ENCODE measurements around the gene SUGCT.

Gene SUGCT

GRCh38 chr7:40680657-40681056, 545.9 kb downstream of the SUGCT start:
- Histone ChIP-seq H3K4me3 (ENCODE audit: low read depth, low read length) (no peak overlapping the region), H3K27ac (ENCODE audit: extremely low read depth, low read depth, low read length) (no peak overlapping the region), H3K36me3 (ENCODE audit: control insufficient read depth in 2 of 2, insufficient read depth in 1 of 2, low read length in 2 of 2) (no peaks in the 10 kb centered on the region), H3K9me3 (ENCODE audit: control insufficient read depth, insufficient read depth, low read depth, low read length) (no peaks in the 10 kb centered on the region), H3K4me1 (ENCODE audit: control insufficient read depth, insufficient read depth, low read length) (no peaks in the 10 kb centered on the region)
- TF ChIP-seq KLF9 (tag by site-specific recombination; IDR thresholded peaks at IDR 0.05; ENCODE audit: low read depth) (no peak), EGR2 (tag by site-specific recombination; IDR thresholded peaks at IDR 0.05; ENCODE audit: low read depth) (no peak), ZNF266 (tag by site-specific recombination; IDR thresholded peaks at IDR 0.05; ENCODE audit: low read depth) (no peak), HOXD13 (CRISPR knock-in tag; IDR thresholded peaks at IDR 0.05; ENCODE audit: borderline replicate concordance) (no peak), ZNF664 (tag by site-specific recombination; IDR thresholded peaks at IDR 0.05) (no peak), ZNF211 (tag by site-specific recombination; IDR thresholded peaks at IDR 0.05; ENCODE audit: low read depth) (no peak), ZNF404 (tag by site-specific recombination; IDR thresholded peaks at IDR 0.05) (no peak), ZNF433 (tag by site-specific recombination; IDR thresholded peaks at IDR 0.05; ENCODE audit: low read depth) (no peak), ZSCAN4 (tag by site-specific recombination; IDR thresholded peaks at IDR 0.05) (no peak), ZNF311 (tag by site-specific recombination; IDR thresholded peaks at IDR 0.05; ENCODE audit: borderline replicate concordance) (no peak)
- ChIA-PET POLR2A (no interaction called here), CTCF (interaction anchor here (0.8 to 1.2 kb wide), 3 partner anchors 9 to 351 kb away, joined by 3 to 7 read pairs (median 3); no protein-coding TSS in a partner anchor)

- POLR2A ChIA-PET: no interaction called here
- no peaks in the 10 kb centered on the region for H3K36me3 ChIP-seq (ENCODE audit: control insufficient read depth in 2 of 2, insufficient read depth in 1 of 2, low read length in 2 of 2)
- no peak overlapping the region for H3K27ac ChIP-seq (ENCODE audit: extremely low read depth, low read depth, low read length)
- H3K9me3 ChIP-seq (ENCODE audit: control insufficient read depth, insufficient read depth, low read depth, low read length): no peaks in the 10 kb centered on the region
- no peaks in the 10 kb centered on the region for H3K4me1 ChIP-seq (ENCODE audit: control insufficient read depth, insufficient read depth, low read length)
- no peak overlapping the region for H3K4me3 ChIP-seq (ENCODE audit: low read depth, low read length)
- no peak for TF ChIP-seq ZNF157 (tag by site-specific recombination; IDR thresholded peaks at IDR 0.05)
- TF ChIP-seq ZBTB26 (tag by site-specific recombination; optimal IDR thresholded peaks at IDR 0.05): no peak
- TF ChIP-seq ZNF48 (tag by site-specific recombination; IDR thresholded peaks at IDR 0.05): no peak
- TF ChIP-seq ZNF654 (tag by site-specific recombination; IDR thresholded peaks at IDR 0.05; ENCODE audit: low read depth): no peak
- no peak for TF ChIP-seq GLIS1 (tag by site-specific recombination; IDR thresholded peaks at IDR 0.05)
- no peak for TF ChIP-seq ZNF449 (tag by site-specific recombination; IDR thresholded peaks at IDR 0.05)
- TF ChIP-seq PRDM1 (tag by site-specific recombination; IDR thresholded peaks at IDR 0.05): no peak
- no peak for TF ChIP-seq ZNF26 (tag by site-specific recombination; IDR thresholded peaks at IDR 0.05)
- TF ChIP-seq ZNF76 (tag by site-specific recombination; IDR thresholded peaks at IDR 0.05; ENCODE audit: borderline replicate concordance, low read depth): no peak
- CTCF ChIA-PET: no interaction called here
These were observed 547.9 kb downstream of the SUGCT start for GRCh38 chr7:40682696-40683095.

Data from HEK293 (cell line).